ENCODE results near the gene TXK. TPM values are rescaled to one million over a fixed set of nuclear protein-coding genes. Genes with fewer than 3 reads are reported as not detected.

The TXK gene
- total RNA-seq, 1 experiment from 2014 or later, result 1.7 TPM

GRCh38 chr4:48030470-48030869, 103.6 kb downstream of the TXK start:
- ATAC-seq (no peak), DNase-seq (ENCODE audit: low read depth, low spot score) (no peak)
- RAD21 ChIA-PET (ENCODE audit: low non-redundant PET in 1 of 2, low total read pairs in 2 of 2, uncharacterized antibody in 2 of 2, unreplicated experiment in 2 of 2), result no interaction called here
- Histone ChIP-seq H4K20me1 (ENCODE audit: insufficient read depth) (no peaks in the 10 kb centered on the region), H3K27me3 (ENCODE audit: insufficient read depth, low read length) (no peaks in the 10 kb centered on the region), H3K36me3 (ENCODE audit: control insufficient read depth in 1 of 2, insufficient read depth in 2 of 2, low read length in 2 of 2) (peaks cover 4 to 5% of the 10 kb centered on the region in 2 experiments; a peak in 2 of 4 replicates), H3K9ac (ENCODE audit: low read length) (no peak overlapping the region), H3K4me3 (replicated peaks in 1 of 2; ENCODE audit: low read depth in 1 of 2, low read length in 2 of 2) (no peak overlapping the region), H3K9me3 (ENCODE audit: control insufficient read depth in 1 of 2, insufficient read depth in 1 of 2, low read depth in 1 of 2, low read length in 2 of 2) (no peaks in the 10 kb centered on the region), H3K4me2 (ENCODE audit: low read length) (no peak overlapping the region), H3K79me2 (ENCODE audit: insufficient read depth, low read length) (no peaks in the 10 kb centered on the region), H2AFZ (ENCODE audit: low read depth, low read length, poor library complexity, severe bottlenecking) (no peak overlapping the region), H3K4me1 (ENCODE audit: control insufficient read depth in 1 of 2, insufficient read depth in 2 of 2, low read length in 2 of 2) (no peaks in the 10 kb centered on the region), H3K27ac (ENCODE audit: low read depth, low read length) (no peak overlapping the region), H3K9me2 (ENCODE audit: insufficient read depth) (no peaks in the 10 kb centered on the region)
- POLR2A ChIA-PET, result no interaction called here
- intact Hi-C loops (cut with micrococcal nuclease), result loop anchor here (5.0 kb wide), 1 partner anchor 57 kb away; no protein-coding TSS in a partner anchor
- TF ChIP-seq SRF (IDR thresholded peaks at IDR 0.05; ENCODE audit: low read depth), result no peak
- TF ChIP-seq POLR2AphosphoS5 (IDR thresholded peaks at IDR 0.05; ENCODE audit: low read depth, low read length), result no peak
- no peak for TF ChIP-seq TCF7L2 (IDR thresholded peaks at IDR 0.05; ENCODE audit: borderline replicate concordance, extremely low read depth, insufficient read depth, insufficient read length)
- no peak for TF ChIP-seq RAD21 (IDR thresholded peaks at IDR 0.05; ENCODE audit: low read depth)
- TF ChIP-seq JUND (IDR thresholded peaks at IDR 0.05), result no peak
- TF ChIP-seq ELF1 (IDR thresholded peaks at IDR 0.05; ENCODE audit: borderline replicate concordance, low read depth), result no peak
- TF ChIP-seq POLR2A (IDR thresholded peaks at IDR 0.05; ENCODE audit: borderline replicate concordance, extremely low read depth, insufficient read depth, insufficient read length), result no peak
- no peak for TF ChIP-seq ZNF274 (IDR thresholded peaks at IDR 0.05; ENCODE audit: low read depth, low read length)
- no peak for TF ChIP-seq CBX3 (IDR thresholded peaks at IDR 0.05; ENCODE audit: low read depth)
- TF ChIP-seq, protein P1, sequence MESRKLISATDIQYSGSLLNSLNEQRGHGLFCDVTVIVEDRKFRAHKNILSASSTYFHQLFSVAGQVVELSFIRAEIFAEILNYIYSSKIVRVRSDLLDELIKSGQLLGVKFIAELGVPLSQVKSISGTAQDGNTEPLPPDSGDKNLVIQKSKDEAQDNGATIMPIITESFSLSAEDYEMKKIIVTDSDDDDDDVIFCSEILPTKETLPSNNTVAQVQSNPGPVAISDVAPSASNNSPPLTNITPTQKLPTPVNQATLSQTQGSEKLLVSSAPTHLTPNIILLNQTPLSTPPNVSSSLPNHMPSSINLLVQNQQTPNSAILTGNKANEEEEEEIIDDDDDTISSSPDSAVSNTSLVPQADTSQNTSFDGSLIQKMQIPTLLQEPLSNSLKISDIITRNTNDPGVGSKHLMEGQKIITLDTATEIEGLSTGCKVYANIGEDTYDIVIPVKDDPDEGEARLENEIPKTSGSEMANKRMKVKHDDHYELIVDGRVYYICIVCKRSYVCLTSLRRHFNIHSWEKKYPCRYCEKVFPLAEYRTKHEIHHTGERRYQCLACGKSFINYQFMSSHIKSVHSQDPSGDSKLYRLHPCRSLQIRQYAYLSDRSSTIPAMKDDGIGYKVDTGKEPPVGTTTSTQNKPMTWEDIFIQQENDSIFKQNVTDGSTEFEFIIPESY (IDR thresholded peaks at IDR 0.05; ENCODE audit: extremely low read depth, insufficient replicate concordance, low read length), result no peak
- no peak for TF ChIP-seq MAX (IDR thresholded peaks at IDR 0.05)
- TF ChIP-seq EZH2phosphoT487 (IDR thresholded peaks at IDR 0.05; ENCODE audit: borderline replicate concordance), result no peak
- TF ChIP-seq YY1 (IDR thresholded peaks at IDR 0.05; ENCODE audit: extremely low read depth, insufficient replicate concordance, low read depth, low read length), result no peak
- TF ChIP-seq, protein P2, sequence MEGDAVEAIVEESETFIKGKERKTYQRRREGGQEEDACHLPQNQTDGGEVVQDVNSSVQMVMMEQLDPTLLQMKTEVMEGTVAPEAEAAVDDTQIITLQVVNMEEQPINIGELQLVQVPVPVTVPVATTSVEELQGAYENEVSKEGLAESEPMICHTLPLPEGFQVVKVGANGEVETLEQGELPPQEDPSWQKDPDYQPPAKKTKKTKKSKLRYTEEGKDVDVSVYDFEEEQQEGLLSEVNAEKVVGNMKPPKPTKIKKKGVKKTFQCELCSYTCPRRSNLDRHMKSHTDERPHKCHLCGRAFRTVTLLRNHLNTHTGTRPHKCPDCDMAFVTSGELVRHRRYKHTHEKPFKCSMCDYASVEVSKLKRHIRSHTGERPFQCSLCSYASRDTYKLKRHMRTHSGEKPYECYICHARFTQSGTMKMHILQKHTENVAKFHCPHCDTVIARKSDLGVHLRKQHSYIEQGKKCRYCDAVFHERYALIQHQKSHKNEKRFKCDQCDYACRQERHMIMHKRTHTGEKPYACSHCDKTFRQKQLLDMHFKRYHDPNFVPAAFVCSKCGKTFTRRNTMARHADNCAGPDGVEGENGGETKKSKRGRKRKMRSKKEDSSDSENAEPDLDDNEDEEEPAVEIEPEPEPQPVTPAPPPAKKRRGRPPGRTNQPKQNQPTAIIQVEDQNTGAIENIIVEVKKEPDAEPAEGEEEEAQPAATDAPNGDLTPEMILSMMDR (IDR thresholded peaks at IDR 0.05 in 2 of 3, conservative IDR thresholded peaks at IDR 0.05 in 1 of 3; ENCODE audit: borderline replicate concordance in 1 of 3, insufficient read depth in 1 of 3, low read depth in 2 of 3, low read length in 2 of 3), result no peak
- no peak for TF ChIP-seq EZH2 (IDR thresholded peaks at IDR 0.05)
- no peak for TF ChIP-seq SIN3A (IDR thresholded peaks at IDR 0.05; ENCODE audit: low read depth)
- no peak for TF ChIP-seq CEBPB (IDR thresholded peaks at IDR 0.05; ENCODE audit: low read depth)
- CTCF ChIA-PET, result no interaction called here
- BruUV-seq (replicated peaks), result no TSS peak

Measured in HCT116 (cell line).